Stimulated activated CD8-positive, alpha-beta memory T cell treated with anti-CD3 and anti-CD28 coated beads, Interleukin-2, amount 100 ng/mL, for 1 hour (primary cell): ENCODE data around the gene TRABD2B.

Experiments used
- DNase-seq, 2 donors: peaks; one replicate each; pipeline ENCODE4 v3.0.0-alpha.2; 2020; ENCODE audit warnings: low read depth in 2 of 2

Gene TRABD2B

DNA sequence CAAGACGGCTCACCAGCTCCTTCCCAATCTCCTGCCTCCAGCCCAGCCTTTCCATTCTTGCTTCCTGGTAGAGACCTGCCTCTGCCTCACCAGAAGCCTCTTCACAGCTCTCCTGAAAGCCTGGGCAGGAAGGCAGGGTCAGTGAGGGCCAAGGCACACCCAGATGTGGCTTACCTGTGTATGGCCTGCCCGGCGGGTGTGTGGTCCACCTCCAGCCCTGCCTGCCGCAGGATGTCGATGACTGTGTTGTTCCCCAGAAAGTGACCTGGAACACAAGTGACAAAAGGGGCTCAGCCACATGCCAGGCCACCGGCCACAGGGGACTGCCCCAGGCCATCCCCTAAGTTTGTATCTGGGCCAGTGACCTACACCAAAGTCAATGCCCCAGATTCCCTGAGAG lies 218.9 kb downstream of the TRABD2B start:
- DNase-seq: no peak

DNA sequence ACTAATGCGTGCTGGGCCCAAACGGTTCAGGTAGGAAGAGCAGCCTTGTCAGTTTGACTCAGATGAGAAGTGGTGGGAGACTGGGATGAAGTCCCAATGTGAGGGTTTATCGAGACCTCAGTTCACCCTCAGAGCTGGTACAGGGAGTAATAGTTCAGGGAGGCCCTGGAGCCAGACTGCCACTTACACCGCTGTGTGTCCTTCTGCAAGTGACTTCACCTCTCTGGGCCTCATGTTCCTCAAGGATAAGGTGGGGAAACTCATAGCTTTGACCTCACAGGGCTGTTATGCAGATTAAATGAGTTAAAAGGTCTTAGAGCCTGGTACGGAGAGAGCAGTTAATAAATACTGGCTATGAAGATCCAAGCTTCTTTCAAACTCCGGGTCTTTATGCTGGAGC lies 219.9 kb downstream of the TRABD2B start:
- no peak for DNase-seq

DNA sequence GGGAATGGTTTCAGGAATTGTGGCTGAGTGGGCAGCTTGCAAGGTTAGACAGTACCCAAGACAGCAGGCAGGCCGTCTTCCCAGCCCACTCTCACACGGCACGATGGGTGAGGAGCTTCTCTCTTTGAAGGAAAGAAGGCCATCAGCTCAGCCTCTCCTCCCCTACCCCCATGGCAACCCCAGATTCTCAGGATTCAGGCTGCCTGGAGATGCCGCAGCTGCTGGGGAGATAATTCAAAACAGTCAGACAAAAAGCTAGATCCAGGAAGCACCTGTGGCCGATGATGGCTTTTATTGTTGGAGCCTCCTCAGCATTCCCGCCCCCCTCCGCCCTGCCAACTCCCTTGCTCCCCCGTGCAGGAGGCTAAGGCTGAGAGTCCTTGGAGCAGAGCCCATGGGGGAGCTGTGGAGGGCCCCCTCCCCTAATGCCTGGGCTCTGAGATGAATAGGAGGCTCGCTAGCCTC lies 220.5 kb downstream of the TRABD2B start:
- no peak for DNase-seq

DNA sequence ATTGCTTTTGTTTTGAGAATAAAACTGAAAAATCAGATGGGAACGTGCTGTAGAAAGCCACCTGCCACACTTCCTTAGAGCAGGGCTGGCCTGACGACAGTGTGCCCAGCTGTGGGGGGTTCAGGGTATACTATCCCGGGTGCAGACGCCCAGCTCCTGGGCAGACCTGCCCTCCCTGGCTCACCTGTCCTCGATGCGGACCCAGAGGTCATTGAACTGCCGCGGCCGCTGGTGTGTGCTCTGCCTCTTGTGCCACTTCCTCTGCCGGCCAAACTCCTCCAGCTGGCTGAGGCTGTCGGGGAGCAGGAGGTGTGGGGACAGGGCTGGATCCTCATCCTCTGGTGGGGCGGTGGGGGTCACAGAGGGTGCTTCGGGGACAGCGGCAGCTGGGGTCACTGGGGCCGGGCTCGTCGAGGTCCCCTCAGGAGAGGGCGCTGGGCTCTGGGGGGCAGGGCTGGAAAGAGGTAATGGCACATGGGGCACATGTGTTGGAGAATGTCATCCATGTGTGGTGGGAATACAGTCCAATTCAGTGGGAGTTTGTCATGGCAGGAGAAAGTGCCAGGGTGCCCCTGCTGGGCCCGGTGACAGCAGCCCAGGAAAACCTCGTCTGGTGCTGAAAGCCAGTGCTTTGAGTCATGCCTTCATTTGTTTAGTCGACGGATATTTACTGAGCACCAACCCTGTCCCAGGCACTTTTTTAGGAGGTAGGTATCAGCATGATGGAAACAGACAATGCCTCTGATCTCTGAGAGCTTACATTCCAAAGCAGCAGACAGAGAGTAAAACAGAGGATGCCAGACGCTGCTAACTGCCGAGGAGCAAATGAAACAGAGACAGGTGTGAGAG lies 222.0 kb downstream of the TRABD2B start:
- DNase-seq: no peak

DNA sequence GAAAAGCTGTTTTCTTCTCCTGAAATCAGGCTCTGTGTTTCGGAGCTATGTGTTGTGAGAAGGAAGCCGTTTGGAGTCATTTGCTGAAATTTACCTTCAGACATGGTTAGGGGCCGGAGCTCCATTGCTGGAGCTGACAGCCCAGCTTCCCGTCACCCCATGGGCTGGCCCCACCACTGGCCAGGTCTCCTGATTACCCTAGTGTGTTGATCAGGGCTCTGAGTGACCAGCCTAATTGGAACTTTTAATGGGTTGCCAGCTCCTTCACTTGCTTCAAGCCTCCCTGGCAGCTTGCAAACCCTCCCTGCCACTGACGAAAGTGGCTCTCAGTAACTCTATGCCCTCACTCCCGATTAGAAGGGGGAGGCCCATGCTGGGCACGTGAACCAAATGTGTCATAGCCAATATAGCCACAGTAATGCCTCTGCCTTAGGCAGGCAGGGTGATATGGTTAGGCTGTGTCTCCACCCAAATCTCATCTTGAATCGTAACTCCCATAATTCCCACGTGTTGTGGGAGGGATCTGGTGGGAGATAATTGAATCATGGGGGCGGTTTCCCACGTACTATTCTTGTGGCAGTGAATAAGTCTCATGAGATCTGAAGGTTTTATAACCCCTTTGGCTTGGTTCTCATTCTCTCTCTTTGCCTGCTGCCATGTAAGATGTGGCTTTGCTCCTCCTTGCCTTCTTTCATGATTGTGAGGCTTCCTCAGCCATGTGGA lies 224.1 kb downstream of the TRABD2B start:
- no peak for DNase-seq

DNA sequence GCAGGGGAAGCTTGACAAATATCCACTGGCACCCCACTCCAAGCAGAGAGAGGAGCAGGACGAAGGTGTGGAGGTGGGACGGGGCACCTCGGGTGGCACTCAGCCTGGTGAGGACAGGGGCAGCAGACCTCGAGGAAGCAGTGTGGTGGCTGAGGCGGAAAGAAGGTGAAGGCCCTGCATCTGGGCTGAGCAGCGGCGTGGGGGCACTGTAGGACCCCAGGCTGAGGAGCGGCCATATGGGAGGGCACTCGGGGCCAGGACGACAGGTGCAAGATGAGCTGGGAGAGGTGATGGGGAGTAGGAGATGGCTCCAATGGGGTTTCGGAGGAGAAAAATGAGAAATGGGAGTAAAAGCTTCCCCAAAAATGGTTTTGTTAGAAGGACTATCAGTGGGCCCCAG lies 224.9 kb downstream of the TRABD2B start:
- no peak for DNase-seq

DNA sequence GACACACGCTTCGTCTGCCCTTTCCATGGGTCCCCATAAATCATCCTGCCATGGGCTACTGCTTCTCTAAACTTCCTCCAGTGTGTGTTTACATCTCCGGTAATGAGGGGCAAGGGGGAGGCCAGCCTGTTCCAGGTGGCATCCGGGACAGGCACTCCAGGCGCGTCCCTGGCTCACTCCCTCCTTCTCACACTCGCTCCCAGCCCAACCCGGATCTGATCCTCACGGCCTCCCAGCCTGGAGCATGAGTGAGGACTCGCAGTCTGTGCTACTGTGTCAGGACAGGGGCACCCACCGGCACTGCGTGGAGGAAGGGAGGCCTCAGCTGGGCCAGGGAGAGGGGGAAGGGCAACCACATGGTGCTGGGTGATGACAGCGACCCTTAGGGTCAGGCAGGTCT lies 225.4 kb downstream of the TRABD2B start:
- DNase-seq: no peak

DNA sequence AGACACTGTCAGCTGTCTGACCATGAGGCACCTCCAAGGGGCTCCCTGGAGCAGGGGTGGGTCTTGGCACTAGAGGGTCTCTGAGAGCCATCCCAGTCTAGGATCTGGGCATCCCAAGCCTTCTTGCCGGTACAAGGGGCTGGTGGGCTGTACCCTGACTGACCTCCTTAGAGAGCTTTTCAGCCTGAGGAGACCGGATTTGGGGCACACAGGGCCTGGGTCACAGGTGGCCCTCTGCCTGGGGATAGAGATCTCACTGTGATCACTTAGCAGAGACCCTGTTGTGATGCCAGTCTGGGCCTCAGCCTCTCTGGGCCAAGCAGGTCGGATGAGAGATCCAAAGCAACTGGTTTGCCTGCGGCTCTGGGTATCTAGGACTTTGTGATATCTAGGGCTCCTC lies 227.2 kb downstream of the TRABD2B start:
- DNase-seq: no peak

DNA sequence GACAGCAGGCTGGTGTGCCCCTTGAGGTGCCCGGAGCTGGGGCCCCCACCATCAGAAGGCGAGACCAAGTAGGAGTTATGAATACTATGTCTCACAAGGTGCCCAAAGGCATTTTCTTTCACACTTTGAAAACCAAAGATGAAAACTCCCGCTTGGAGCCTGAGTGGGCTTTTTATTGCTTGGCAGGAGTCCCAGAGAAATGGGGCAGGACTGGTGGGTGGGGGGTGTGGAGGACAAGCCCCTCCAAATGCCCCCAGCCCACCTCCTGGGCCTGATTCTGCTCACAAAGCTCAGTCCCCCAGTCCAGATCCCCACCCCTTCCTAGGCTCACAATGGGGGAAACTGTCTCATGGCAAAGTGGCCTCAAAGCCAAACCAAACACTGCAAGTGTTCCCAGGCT lies 227.9 kb downstream of the TRABD2B start:
- DNase-seq: no peak

DNA sequence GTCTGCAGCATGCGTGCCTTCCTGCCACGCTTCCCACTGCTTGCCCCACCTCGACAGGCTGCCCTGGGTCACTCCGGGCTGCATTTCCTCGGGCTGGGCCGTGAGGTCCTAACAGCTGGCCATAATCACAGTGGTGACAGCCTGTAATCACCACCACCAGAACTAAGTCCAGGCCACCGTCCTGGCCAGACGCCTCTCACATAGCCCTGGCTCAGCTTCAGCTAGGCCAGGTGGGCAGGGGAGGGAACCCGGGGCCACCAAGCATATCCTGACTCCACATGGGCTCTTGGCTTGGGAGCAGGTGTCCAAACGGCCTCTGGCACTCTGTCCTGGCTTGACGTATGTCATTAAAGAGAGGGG lies 229.5 kb downstream of the TRABD2B start:
- no peak for DNase-seq

DNA sequence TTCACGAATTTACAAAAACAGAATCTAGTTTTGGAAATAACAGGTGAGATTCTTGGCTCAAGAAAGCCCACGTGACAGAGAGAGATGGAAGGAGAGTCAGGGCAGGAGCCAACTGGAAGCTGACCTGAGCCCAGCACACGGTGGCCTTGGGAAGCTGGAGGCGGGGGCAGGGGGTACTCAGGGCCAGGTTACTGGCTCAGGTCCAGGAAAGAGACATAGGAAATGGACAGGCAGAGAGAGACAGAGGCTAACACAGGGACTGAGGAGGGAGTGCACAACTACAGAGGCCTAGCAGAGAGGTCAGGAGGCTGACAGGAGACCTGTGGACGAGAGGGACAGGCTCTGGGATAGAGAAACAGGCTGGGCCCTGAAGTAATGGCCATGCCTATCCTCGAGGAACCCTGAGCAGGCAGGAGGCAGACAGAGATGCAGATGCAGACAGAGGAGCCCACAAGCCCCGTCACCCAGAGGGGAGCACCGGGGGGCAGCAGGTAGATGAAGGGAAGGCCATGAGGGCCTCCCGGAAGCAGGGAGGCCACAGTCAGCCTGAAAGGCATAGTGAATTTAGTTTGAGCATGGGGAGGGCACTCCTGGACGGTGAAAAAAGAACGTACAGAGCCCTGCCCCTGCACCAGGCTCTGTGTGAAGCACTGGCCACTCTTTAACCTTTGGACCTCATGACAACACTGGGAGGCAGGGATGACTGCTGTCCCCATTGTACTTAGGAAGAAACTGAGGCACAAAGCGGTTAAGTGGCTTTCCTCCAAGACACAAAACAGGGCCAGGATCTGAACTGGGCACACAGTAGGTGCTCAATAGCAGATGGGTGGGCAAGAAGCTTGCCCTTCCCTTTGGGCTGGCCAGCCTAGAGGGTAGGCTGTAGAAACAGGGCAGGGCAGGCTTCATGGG lies 230.1 kb downstream of the TRABD2B start:
- DNase-seq: no peak

DNA sequence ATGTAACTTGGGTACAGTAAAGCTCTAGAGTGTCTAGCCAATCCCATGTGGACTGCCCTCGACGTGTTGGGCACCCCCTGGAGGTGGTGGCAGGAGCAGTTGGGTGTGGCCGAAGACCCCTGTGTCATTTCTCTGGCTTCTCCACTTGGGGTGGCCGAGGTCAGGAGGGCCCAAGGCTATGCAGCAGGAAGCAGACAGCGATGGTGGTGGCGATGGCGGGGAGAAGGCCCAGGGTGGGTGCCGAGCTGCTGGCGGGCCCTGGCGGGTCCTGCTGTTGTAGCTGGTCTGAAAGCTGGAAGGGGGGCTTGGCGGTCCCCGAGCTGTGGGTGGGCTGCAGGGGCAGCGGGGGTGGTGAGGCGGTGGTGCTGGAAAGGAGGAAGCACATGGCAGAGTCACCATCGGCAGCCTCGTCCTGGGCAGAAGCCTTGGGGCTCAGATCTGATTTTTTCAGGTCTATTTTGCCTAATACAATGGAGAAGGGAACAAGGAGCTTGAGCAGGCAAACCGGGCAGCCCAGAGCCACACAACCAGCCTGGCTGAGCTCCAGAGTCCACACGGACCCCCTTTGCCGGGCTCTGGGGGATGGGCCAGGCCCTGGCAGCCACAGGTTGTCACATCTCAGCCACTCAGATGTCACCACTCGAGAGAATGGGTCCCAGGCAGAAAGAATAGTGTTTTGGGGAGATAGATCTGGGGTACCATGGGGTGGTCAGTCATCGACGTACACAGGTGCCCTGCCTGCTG lies 231.3 kb downstream of the TRABD2B start:
- no peak for DNase-seq

DNA sequence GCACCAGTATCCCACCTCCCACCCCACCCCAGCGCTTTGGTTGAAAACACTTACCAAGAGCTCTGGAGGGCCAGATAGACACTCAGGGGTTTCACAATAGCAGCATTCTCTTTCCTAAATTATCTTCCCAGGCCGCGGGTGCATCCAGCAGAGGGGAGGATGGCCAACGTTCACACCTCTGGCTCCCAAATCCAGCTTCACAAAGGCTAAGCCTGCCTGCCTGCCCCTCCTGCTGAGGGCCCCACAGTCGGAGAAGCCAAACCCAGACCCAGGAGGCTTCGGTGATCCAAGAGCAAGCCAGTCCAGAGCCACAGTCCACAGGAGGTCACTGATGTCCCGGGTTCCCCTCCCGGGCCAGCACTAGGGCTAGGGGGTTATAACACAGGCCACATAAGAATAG lies 231.9 kb downstream of the TRABD2B start:
- DNase-seq: no peak

DNA sequence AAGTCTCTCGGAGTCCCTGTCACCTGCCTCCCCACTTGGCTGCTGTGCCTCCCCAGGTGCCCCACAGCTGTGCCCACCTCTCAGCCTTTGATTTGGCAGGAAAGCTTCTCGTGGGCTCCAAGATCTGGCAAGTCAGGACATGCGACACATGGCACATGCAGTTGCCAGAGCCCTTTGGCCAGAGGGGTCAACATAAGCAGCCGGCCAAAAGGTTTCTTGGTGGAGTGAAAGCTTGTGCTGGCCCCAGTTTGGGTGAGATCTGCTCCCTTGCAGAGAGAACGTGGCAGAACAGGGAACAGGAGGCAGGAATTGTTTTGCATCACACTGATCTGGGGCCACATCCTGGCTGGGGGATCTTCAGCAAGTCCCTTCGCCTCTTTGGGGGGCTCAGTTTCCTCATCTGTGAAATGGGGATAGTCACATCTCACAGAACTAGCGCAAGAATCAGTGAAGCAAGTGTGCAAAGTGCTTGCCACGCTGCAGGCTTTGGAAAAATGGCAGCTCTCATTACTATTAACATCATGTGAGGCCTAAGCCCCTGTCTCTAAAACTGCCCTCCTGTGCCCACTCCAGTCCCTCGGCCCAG lies 232.6 kb downstream of the TRABD2B start:
- DNase-seq: no peak

DNA sequence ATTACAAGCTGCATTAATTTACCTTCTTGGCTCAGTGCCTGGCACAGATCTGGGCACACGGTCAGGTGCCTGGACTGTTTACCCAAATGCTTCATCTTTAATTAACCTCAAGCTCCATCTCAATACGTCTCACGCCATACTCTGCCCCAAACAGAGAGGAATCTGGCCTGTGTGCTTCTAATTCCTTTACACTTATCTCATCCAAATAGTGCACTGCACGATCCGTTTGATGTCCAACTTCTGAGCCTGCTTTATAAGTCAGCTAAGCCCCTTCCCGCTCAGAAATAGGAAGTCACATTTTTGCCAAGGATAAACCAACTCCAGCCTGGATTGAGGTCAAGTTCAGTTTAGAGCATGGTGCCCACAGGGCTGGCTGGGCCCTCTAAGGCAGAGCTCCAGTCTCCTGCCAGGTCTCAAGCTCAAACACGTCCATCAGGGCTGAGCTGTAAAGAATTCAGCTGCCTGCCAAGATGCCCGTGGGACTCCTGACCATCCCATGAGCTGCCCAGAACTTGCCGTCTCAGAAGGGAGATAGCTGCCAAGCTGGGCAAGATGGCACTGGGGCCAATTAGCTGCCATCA lies 233.5 kb downstream of the TRABD2B start:
- DNase-seq: no peak

DNA sequence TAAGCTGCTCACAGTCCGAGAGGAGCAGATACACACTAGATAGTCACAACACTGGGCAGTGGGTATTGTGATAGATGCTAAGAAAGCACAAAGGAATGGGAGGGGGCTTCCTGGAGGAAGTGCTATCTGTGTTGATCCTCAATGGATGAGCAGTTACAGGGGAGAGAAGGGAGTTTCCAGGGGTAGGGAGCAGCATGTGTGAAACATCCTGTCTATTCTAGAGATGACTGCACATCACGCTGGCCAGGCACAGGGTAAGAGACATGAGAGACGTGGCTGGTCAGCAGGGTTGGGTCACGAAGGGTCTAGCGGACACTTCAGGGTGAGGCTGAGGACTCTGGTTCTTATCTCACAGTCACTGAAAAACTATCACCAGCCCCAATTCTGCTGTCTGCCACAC lies 235.2 kb downstream of the TRABD2B start:
- no peak for DNase-seq

DNA sequence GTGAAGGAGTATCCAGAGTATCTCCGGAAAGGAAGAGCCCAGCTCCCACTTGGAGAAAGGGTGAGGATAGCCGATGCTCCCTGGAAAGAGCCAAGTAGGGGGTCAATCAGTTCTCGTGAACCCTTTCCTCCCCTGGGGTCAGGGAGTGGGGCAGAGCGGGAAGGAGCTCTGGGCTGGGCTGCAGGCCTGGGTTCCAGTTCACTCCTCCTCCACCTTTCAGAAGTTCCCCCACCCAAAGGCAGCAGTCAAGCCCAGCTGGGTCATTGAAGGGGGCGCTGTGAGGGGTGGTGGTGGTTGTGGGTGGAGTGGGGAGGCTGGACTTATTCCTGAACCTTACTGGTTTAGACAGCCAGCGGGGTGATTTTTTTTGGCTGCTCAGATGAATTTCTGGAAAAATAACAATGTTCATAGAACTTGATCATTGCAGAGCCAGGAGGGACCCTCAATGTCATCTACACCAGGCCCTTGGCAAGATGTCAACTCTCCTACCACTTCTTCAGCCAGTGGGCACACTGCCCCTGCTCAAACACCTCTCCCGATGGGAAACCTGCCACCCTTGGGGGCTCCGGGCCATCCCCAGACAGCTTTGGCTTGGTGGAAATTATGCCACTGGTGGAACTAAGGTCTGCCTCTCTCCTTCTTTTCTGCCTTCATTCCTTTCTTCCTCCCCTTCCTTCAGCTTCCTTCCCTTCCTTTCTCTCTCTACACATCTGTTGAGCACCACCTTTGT lies 235.8 kb downstream of the TRABD2B start:
- DNase-seq: no peak

DNA sequence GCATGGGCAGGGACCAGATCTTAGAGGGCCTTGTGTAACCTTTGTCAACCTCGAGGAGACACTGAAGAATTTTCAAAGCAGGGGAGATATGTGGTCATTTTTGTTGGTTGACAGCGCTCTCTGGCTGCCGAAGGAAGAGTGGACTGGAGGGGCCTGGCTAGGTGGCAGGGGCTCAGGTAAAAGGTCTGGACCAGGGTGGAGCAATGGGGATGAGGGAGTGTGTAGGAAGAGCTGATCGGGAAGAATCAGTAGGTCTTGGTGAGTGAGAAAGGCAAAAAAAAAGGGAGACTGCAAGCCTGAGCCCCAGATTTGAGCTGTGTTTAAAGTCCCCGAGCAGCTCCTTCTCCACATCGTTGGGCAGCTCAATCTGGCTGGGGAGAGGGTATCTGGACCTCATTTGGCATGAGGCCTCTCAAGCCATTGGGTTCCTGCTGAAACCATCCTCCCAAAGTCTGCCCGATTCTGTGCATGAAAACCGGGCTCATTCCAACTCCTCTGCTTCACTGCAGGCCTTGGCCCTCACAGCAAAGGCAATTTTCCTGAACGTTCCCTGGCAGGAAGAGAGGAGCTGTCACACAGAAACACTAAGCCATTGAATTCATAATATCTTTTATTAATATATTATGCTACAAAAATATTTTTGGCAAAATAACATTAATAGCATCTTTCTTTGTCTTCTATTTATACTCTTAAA lies 237.1 kb downstream of the TRABD2B start:
- no peak for DNase-seq

DNA sequence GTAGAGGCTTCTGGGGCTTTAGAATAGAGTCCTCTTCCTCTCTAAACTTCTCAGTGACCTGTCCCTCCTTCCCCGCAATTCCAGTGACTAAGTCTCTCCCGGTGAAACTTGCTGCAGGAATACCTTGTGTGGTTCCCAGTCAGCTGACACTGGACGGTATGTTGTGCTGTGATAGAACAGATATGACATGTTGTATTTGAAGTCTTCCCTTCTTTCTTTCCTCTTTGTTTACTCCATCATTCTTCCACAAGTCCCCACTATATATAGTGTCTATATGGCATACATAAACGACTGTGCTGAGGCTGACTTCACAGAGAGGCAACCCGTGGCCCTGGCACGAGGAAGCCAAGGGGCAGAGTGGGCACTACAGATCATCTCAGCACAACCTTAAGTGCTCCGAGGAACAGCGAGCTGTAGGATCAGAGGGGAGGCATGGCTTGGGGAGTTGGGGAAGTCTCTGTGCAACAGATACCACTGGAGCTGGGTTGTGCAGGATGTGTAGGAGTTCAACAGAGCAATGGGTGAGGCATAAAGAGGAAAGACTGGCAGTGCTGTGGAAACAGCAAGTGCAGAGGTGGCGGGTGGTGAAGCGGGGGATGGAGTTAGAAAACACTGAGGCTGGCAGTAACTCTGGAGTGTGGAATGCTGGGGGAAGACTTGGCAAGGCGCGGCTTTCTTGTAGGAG lies 237.8 kb downstream of the TRABD2B start:
- no peak for DNase-seq
